HepG2 (cell line): ENCODE data around the gene CPNE5. TPM values are rescaled to one million over a fixed set of nuclear protein-coding genes. Genes with fewer than 3 reads are reported as not detected.

Experiments
- ATAC-seq: fragments of 200-7000 bp; cut with Tn5 transposase; 3 replicates; pipeline ENCODE4 v1.9.1; 2020; ENCODE audit warnings: mild to moderate bottlenecking, moderate library complexity
- BruUV-seq: library from RNA; stranded (reverse); fragments of 400-500 nt; replicated peaks from 2 replicates; lab custom pipeline; 2021; lab: Mats Ljungman, UMichigan
- CTCF ChIA-PET: fragments of 300-600 bp; formaldehyde crosslinking; extraction: SDS; loops from one replicate; lab custom pipeline; 2021; ENCODE audit warnings: low total read pairs, inconsistent platforms, low intra/inter-chr PET ratio; lab: Yijun Ruan, JAX
- POLR2A ChIA-PET: fragments of 350-600 bp; sonication (Branson Sonifier 250); formaldehyde crosslinking; loops from one replicate; lab custom pipeline; 2020; ENCODE audit warnings: antibody characterized with exemption, inconsistent platforms; lab: Yijun Ruan, JAX
- DNase-seq: peaks from one replicate; pipeline ENCODE4 v3.0.0-alpha.2; 2015; ENCODE audit warnings: low spot score
- FAIRE-seq: peaks from 3 replicates; lab custom pipeline; 2011; peaks lifted over from hg19 to GRCh38; lab: Jason Lieb, UNC
- H2AFZ ChIP-seq: one replicate; pipeline ENCODE4 v1.6.1; 2011; ENCODE audit warnings: low read length, inconsistent platforms
- H3K27ac ChIP-seq: fragments of 300-600 bp; 3 replicates; pipeline ENCODE4 v1.8.0; 2011; ENCODE audit warnings: mixed run types, mild to moderate bottlenecking, mixed read lengths, low read length, inconsistent platforms; ENCODE audit not compliant: insufficient read depth; ENCODE audit errors: extremely low read length
- H3K27me3 ChIP-seq, 2 experiments: fragments of 200-600 bp in 1 of 2; 2 replicates in 1 of 2; 3 replicates in 1 of 2; pipeline versions ENCODE4 v1.6.0 to v1.8.0; 2011; ENCODE audit warnings: low read length in 2 of 2, mild to moderate bottlenecking in 2 of 2, moderate library complexity in 2 of 2, inconsistent platforms in 1 of 2; ENCODE audit not compliant: insufficient read depth in 2 of 2, control insufficient read depth in 1 of 2
- H3K36me3 ChIP-seq, 2 experiments: fragments of 200-600 bp in 1 of 2; replicated peaks in 1 of 2; 2 replicates in 1 of 2; 3 replicates in 1 of 2; pipeline versions ENCODE4 v1.5.1 to v1.8.0; 2011; ENCODE audit warnings: low read length in 2 of 2, inconsistent platforms in 1 of 2; ENCODE audit not compliant: insufficient read depth in 2 of 2, control insufficient read depth in 1 of 2
- H3K4me1 ChIP-seq: 2 replicates; pipeline ENCODE4 v1.5.1; 2012; ENCODE audit warnings: low read length, inconsistent platforms; ENCODE audit not compliant: insufficient read depth
- H3K4me2 ChIP-seq: 2 replicates; pipeline ENCODE4 v1.6.0; 2011; ENCODE audit warnings: low read depth, low read length, inconsistent platforms
- H3K4me3 ChIP-seq, 3 experiments: fragments of 200-600 bp in 1 of 3; sonication (generic), shearing (Covaris generic) in 1 of 3; replicated peaks in 1 of 3; 2 replicates each; pipeline ENCODE4 v1.5.1; 2011 to 2016; ENCODE audit warnings: low read length in 3 of 3, inconsistent platforms in 2 of 3, low read depth in 2 of 3, mild to moderate bottlenecking in 2 of 3, control low read depth in 1 of 3, mixed read lengths in 1 of 3; ENCODE audit not compliant: insufficient read depth in 1 of 3
- H3K79me2 ChIP-seq: one replicate; pipeline ENCODE4 v1.6.1; 2011; ENCODE audit warnings: low read length, inconsistent platforms; ENCODE audit not compliant: insufficient read depth
- H3K9ac ChIP-seq: 2 replicates; pipeline ENCODE4 v1.6.0; 2011; ENCODE audit warnings: mild to moderate bottlenecking, low read depth, low read length, inconsistent platforms; ENCODE audit not compliant: insufficient read depth
- H3K9me3 ChIP-seq: 2 replicates; pipeline ENCODE4 v1.5.1; 2012; ENCODE audit warnings: mild to moderate bottlenecking, low read length
- H4K20me1 ChIP-seq: 2 replicates; pipeline ENCODE4 v1.6.0; 2011; ENCODE audit warnings: inconsistent platforms, mild to moderate bottlenecking, low read length, moderate library complexity; ENCODE audit not compliant: insufficient read depth
- BCL6 ChIP-seq: IDR thresholded peaks from 2 replicates; pipeline ENCODE4 v1.6.1; 2016; ENCODE audit warnings: missing genetic modification reagents, missing compliant biosample characterization
- KAT8 ChIP-seq: IDR thresholded peaks from 2 replicates; pipeline ENCODE4 v1.6.1; 2016; ENCODE audit warnings: missing genetic modification reagents, missing compliant biosample characterization
- REXO4 ChIP-seq: sonication (generic); formaldehyde crosslinking; IDR thresholded peaks from 2 replicates; pipeline ENCODE4 v1.8.0; 2022; ENCODE audit warnings: missing genetic modification reagents, mild to moderate bottlenecking, borderline replicate concordance
- SMC3 ChIP-seq: IDR thresholded peaks from 2 replicates; pipeline ENCODE4 v1.6.1; 2011; ENCODE audit warnings: low read length, improper control_type of control experiment
- ZNF180 ChIP-seq: sonication (generic); formaldehyde crosslinking; IDR thresholded peaks from 2 replicates; pipeline ENCODE4 v1.4.0; 2020; ENCODE audit warnings: low read depth, missing genetic modification reagents, borderline replicate concordance
- ZNF441 ChIP-seq: sonication (generic); formaldehyde crosslinking; IDR thresholded peaks from 2 replicates; pipeline ENCODE4 v1.7.0; 2021; ENCODE audit warnings: missing genetic modification reagents, borderline replicate concordance
- ZZZ3 ChIP-seq: sonication (generic); formaldehyde crosslinking; IDR thresholded peaks from 2 replicates; pipeline ENCODE4 v1.4.0; 2020; ENCODE audit warnings: missing genetic modification reagents, mild to moderate bottlenecking, borderline replicate concordance
- WGBS: methylation state at CpG from one replicate; pipeline ENCODE4 v1.1.6; 2017; ENCODE audit warnings: low lambda C conversion rate; 5-methylcytosine and 5-hydroxymethylcytosine counted together
- in situ Hi-C: cut with HindIII; loops from 2 replicates; pipeline ENCODE4 v1.10.0; 2017; ENCODE audit warnings: low pct_unique_long_range_greater_than_20kb; ENCODE audit not compliant: extremely low pct_ligation_motif_present
- intact Hi-C: fragments of 100-400 bp; cut with micrococcal nuclease; formaldehyde crosslinking; loops from one replicate; pipeline ENCODE4 v1.10.0; 2022; ENCODE audit not compliant: unreplicated experiment
- polyA plus RNA-seq, 8 experiments: library from polyadenylated mRNA; depleted of rRNA in 3 of 8; stranded (reverse) in 7 of 8; unstranded in 1 of 8; fragments of >200 nt; fragmentation: Illumina TruSeq in 4 of 8; extraction: Trizol in 4 of 8; gene quantifications; 2 replicates each; pipeline versions ENCODE4 v1.2.1 to v1.2.3, GENCODE V29; 2011 to 2016; ENCODE audit warnings: low read depth in 4 of 8, missing spikeins in 1 of 8, mixed read lengths in 1 of 8; ENCODE audit not compliant: insufficient read depth in 1 of 8
- total RNA-seq, 5 experiments: library from RNA; depleted of rRNA; stranded (reverse); fragments of >200 nt; fragmentation: Illumina TruSeq; extraction: Trizol; gene quantifications; 2 replicates each; pipeline ENCODE4 v1.2.3, GENCODE V29; 2016; ENCODE audit warnings: low read depth in 1 of 5

CPNE5 gene
- total and polyA plus RNA-seq, 2 of the 13 experiments (the other 11 are each of a cell fraction or from before 2014, with no cell fraction given), result 0.16 TPM; not detected in 1

DNA sequence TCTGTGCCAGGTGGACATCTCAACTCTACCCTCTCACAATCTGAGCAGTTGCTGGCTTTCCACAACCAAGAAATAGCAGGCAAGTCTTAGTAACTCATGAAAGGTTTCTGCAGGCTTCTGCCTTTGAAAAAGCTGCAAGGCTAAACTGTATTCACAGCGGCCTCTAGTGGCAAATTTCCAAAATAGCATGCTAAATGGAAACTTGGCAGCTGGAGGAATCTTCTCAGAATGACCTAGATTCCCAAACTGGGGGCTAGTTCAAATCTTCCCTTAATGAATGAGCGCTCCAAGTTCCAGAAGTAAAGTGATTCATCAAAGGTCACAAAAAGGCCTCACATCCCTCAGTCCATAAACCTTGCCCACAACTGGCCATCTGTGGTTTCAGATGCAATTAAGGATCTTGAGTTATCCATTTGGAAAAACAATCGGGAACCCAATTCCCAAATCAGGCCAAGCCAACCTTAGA is 11.9 kb upstream of the CPNE5 start (continued):
- TF ChIP-seq ZZZ3 (CRISPR knock-in tag) (no peak), SMC3 (peak; percentile 94), KAT8 (no peak)

- ChIA-PET POLR2A (no interaction called here), CTCF (interaction anchor here (3.8 to 4.6 kb wide), 2 partner anchors 40 to 84 kb away, joined by 40 to 47 read pairs; no protein-coding TSS in a partner anchor)
- ATAC-seq (no peak), FAIRE-seq (no peak)
- H3K9ac ChIP-seq, result no peak overlapping the region
- peaks cover 0 to 18% of the 10 kb centered on the region in 2 experiments; a peak in 4 of 5 replicates for H3K36me3 ChIP-seq
- intact Hi-C loops, result loop anchor here (10.0 kb wide), 1 partner anchor 225 kb away; no protein-coding TSS in a partner anchor
- no peaks in the 10 kb centered on the region for H3K79me2 ChIP-seq
- no peaks in the 10 kb centered on the region for H3K27me3 ChIP-seq
- in situ Hi-C loops, result loop anchor here (5.0 kb wide), 2 partner anchors 38 to 78 kb away; no protein-coding TSS in a partner anchor
- no peak overlapping the region for H3K4me2 ChIP-seq
- H3K9me3 ChIP-seq, result no peaks in the 10 kb centered on the region
- H2AFZ ChIP-seq, result no peak overlapping the region
- H4K20me1 ChIP-seq, result no peaks in the 10 kb centered on the region
- H3K27ac ChIP-seq, result no peak overlapping the region
- TF ChIP-seq ZNF441 (CRISPR knock-in tag) (no peak), ZNF180 (no peak), REXO4 (CRISPR knock-in tag) (no peak), BCL6 (CRISPR knock-in tag) (no peak)
- TF ChIP-seq, all 625 proteins: peak for 0
- 92% methylated on average over 9 of the region's 9 CpGs for WGBS
- no TSS peak for BruUV-seq
- Histone ChIP-seq H3K4me1 (peaks cover 35% of the 10 kb centered on the region), H3K4me3 (no peak overlapping the region)
- DNase-seq, result no peak
Measured at GRCh38 chr6:36850021-36850420, 10.8 kb upstream of the CPNE5 start.
